GM21529 (cell line): ENCODE results near the gene TYROBP.
"Not testable (repeated sequence)": the region's sequence is repeated elsewhere in the genome, so short reads cannot be mapped to it uniquely, and the experiment has no call there.

Source experiments
- ATAC-seq: cut with Tn5 transposase; IDR thresholded peaks from one replicate; pipeline ENCODE4 v1.9.1; 2021; ENCODE audit not compliant: unreplicated experiment

Gene TYROBP

DNA sequence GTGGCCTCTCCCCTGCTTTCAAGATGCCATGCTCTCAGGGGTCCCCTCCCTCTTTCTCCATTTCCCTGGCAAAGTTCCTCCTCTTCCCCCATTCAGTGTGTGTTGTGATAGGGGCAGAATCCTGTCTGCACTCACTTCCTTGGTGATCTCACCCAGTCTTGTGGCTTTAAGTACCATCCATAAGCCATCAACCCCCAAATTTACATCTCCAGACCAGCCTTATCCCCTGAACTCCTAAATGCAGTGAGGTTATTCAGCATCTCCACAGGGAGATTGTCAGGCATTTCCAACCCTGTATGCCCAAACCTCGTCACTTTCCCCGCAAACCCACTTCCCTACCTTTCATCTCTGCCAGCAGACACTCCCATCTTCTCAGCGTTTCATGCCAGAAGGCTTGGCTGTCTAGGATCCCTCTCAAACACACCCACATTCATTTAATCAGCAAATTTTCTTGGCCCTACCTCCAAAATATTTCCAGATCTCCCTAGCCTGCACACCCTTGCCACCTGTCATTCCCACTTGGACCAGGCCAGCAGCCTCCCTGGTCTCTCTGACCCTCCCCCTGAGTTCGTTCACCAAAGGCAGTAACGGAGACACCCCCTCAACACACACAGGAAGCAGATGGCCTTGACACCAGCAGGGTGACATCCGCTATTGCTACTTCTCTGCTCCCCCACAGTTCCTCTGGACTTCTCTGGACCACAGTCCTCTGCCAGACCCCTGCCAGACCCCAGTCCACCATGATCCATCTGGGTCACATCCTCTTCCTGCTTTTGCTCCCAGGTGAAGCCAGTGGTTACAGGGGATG, 6.0 kb downstream of the TYROBP start, which contains the start of gene HCST:
HCST (plus strand) TSS at position 676 of the 808 bp plus-strand sequence; CDS start at position 741, 65 bp downstream.
- no peak for ATAC-seq

DNA sequence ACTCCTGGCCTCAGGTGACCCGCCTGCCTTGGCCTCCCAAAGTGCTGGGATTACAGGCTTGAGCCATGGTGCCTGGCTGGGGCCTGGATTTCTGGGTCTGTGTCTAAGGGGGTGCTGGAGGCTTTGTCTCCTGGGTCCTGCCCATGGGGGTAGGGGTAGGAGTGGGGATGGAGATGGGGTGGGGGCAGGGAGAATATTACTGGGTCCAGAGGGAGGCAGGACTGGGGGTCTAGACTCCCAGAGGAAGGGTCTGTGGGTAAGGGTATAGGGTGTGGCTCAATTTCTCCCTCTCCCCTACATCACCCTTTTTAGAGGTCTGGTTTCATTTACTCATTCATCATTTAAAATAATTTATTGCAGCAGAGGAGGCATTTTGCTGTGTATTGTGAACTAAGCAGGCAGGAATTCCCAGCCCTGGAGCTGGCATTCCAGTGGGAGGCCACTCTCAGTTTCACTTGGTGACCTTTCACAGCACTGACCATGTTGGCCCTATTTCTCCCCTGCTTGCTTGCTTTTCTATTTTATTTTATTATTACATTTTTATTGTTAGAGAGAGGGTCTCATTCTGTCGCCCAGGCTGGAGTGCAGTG, 6.9 kb downstream of the TYROBP start:
- no peak for ATAC-seq

- peak; percentile 34 for ATAC-seq
These were observed 8.4 kb downstream of the TYROBP start for GRCh38 chr19:35899547-35900214.

DNA sequence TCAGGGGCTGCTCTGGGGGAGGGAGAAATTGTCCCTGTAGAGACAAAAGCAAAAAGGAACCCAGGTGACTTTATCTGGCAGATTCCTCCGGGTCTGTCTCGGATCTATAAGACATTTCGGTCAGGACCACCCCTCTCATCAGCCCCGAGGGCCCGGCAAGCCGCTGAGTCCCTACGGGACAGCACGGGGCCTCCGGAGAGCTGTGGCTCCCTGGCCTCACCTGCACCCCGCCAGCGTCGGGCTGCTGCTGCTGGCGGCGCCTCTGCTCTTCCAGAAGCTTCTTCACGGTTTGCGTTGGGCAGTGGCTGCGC, 9.6 kb downstream of the TYROBP start:
- no peak for ATAC-seq

- no peak for ATAC-seq
These were observed 10.2 kb downstream of the TYROBP start for GRCh38 chr19:35897706-35898451.

- no peak for ATAC-seq
These were observed 11.5 kb downstream of the TYROBP start for GRCh38 chr19:35896643-35897040.

GRCh38 chr19:35895911-35896642, 12.0 kb downstream of the TYROBP start:
- ATAC-seq: no peak

GRCh38 chr19:35894342-35894741, 13.8 kb downstream of the TYROBP start:
- no peak for ATAC-seq

GRCh38 chr19:35891819-35892218, 16.3 kb downstream of the TYROBP start:
- not testable (repeated sequence) for ATAC-seq

- ATAC-seq: no peak
These were observed 17.9 kb downstream of the TYROBP start for GRCh38 chr19:35890113-35890650.

DNA sequence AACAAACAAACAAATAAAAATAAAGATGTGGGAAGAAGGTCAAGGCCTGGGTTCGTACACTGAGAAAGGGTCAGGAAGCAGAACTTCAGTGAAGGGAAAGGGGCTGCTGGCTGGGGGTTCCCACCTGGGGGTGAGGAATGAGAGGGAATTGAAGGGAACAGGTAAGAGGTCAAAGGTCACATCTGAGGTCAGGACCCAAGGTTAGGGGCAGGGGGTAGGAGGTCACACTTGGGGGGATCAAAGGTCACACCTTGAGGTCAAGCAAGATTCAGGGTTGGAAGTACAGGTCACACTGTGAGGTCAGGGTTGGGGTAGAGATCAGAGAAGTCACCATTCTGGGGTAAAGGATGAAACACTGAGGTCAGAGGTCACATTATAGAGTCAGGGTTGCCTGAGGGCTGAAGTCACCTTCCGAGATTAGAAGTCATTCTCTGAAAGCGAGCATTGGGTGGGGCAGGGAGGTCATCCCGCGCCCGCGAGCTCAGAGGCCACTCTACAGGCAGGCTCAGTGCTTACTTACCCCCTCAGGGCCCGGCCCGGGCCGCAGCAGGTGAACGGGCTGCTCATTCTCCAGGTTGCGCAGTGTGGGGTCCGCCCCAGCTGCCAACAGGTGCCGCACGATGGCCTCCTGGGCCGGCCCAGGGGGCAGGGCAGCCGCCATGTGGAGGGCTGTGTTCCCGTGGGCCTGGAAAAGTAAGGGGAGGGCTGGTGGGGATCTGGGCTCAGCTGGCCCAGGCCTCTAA, 18.6 kb downstream of the TYROBP start:
- ATAC-seq: no peak

DNA sequence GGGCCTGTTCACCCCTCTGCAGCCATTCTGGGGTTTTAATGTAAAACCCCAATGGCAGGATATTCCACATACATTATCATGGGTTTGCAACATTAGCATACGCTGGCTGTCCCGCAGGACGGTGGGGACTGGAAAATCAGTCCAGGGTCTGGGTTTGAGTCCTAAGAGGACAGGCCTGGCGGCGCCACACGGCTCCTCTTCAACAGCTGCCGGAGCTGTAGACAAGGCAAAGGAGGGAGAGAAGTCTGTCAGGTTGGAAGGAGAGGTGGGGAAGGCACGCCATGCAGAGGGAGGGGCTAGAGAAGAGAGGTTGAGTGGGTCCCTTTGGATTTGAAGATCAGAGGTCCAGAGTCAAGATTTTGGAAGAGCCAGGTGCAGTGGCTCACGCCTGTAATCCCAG, 19.7 kb downstream of the TYROBP start:
- ATAC-seq: no peak

DNA sequence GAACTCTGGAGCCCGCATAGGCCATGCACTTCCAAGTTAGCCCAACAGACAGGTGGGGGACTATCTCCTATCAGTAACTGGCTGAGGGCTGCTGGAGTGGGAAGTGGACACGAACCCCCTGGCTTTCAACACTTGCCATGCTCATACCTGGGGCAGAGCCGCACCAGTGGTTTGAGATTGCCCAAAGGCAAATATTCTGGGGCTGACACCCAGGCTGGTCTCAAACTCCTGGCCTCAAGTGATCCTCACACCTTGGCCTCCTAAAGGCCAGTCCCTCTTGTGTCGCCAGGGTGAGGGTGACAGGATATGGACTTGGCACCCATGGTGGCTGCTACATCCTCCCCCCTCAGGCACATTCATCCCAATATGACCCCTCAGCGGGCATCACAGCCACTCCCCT, 20.9 kb downstream of the TYROBP start:
- no peak for ATAC-seq

DNA sequence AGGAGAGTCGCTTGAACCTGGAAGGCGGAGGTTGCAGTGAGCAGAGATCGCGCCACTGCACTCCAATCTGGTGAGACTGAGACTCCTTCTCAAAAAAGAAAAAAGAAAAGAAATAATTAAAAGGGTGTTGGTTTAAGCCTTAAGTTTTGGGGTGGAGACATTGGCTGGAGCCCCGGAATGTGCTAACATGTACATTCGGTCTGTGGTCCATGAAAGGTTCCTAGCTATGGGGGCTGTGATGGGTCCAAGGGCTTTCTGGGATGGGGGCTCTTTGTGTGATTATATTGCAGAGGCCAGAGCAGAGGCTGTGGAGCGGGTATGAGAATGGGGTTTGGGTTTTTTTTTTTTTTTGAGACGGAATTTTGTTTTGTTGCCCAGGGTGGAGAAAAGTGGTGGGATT, 22.2 kb downstream of the TYROBP start:
- no peak for ATAC-seq

DNA sequence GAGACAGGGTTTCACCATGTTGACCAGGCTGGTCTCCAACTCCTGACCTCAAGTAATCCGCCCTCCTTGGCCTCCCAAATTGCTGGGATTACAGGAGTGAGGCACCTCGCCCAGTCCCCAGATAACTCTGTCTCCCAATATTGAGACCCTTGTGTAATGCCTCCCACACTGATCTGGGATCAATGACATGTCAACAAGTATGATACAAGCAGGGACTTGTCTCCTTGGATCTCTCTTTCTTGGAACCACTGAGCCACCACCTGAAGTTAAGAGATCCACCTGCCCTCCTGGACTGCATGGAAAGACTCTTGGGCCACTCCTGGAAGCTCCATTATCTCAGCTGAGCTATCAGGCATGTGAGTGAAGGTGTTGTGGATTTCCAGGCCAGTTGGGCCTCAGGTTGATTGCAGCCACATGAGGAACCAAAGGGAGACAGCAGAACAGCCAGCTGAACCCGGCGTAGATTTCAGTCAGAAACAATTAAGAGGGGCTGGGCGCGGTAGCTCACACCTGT, 22.8 kb downstream of the TYROBP start:
- no peak for ATAC-seq

GRCh38 chr19:35883882-35884281, 24.2 kb downstream of the TYROBP start:
- ATAC-seq: no peak

DNA sequence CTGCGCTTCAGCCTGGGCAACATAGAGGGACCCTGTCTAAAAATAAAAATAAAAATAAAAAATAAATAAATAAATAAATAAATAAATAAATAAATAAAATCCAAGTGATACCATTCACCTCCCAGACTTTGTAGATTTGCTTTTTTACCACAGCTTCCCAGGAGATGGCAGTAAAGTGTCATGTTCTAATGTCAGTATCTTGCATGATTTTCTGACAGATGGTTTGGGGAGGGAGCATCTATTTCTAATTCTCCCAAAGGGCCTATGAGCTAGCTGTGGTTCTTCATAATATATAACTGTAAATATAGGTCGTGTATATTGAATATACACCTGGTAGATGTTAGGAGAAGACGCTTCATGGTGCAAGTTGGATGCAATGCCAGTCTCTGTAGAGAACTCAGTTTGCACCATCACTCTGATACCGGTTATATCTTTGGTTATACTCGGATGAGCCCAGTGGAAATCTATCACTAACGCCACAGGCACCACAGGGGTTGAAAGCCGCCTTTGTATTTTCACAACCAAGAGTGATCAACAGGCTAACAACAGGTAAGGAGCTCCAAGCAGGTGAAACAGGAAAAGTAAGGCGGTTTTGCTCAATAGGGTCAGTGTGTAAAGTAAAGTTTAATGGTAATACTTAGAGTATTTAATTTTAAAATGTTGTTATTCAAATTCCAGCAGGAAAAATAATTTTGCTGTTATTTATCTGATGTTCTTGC, 25.8 kb downstream of the TYROBP start:
- ATAC-seq: no peak

GRCh38 chr19:35879770-35880317, 28.3 kb downstream of the TYROBP start:
- ATAC-seq: no peak

DNA sequence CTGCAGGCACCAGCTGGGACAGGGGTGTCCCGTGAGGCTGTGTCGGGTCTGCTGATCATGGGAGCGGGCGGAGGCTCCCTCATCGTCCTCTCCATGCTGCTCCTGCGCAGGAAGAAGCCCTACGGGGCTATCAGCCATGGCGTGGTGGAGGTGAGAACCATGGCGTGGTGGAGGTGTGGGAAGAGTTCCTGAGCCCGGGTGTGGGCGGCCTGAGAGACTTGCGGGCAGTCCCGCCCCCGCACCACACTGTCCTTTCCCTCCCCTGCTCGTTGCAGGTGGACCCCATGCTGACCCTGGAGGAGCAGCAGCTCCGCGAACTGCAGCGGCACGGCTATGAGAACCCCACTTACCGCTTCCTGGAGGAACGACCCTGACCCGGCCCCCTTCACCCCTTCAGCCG, 29.0 kb downstream of the TYROBP start:
- no peak for ATAC-seq
